Esophagus (tissue), 2 donors: ENCODE data around the gene HNRNPA2B1. TPM values are rescaled to one million over a fixed set of nuclear protein-coding genes. Genes with fewer than 3 reads are reported as not detected.
"Not testable (repeated sequence)": the region's sequence is repeated elsewhere in the genome, so short reads cannot be mapped to it uniquely, and the experiment has no call there.

Source experiments
- H3K27ac ChIP-seq, 2 donors: one replicate each; pipeline ENCODE4 v1.5.1; 2013; ENCODE audit warnings: low read depth in 2 of 2, mild to moderate bottlenecking in 2 of 2, inconsistent platforms in 1 of 2, low read length in 1 of 2, moderate library complexity in 1 of 2
- H3K27me3 ChIP-seq, 2 donors: one replicate each; pipeline ENCODE4 v1.6.1; 2013; ENCODE audit warnings: low read length in 2 of 2, control low read depth in 1 of 2, mild to moderate bottlenecking in 1 of 2; ENCODE audit not compliant: insufficient read depth in 2 of 2, control insufficient read depth in 1 of 2
- H3K36me3 ChIP-seq, 2 donors: one replicate each; pipeline ENCODE4 v1.6.1; 2013; ENCODE audit warnings: low read length in 1 of 2; ENCODE audit not compliant: control insufficient read depth in 2 of 2, insufficient read depth in 2 of 2
- H3K4me1 ChIP-seq, 2 donors: one replicate each; pipeline ENCODE4 v1.6.1; 2013; ENCODE audit warnings: low read length in 1 of 2; ENCODE audit not compliant: control insufficient read depth in 2 of 2, insufficient read depth in 2 of 2
- H3K4me3 ChIP-seq, 2 donors: one replicate each; pipeline ENCODE4 v1.5.1; 2013; ENCODE audit warnings: low read length in 2 of 2, mild to moderate bottlenecking in 2 of 2, low read depth in 1 of 2, moderate library complexity in 1 of 2
- H3K9me3 ChIP-seq, 2 donors: one replicate each; pipeline ENCODE4 v1.6.1; 2013; ENCODE audit warnings: mild to moderate bottlenecking in 2 of 2, low read depth in 1 of 2, low read length in 1 of 2, moderate library complexity in 1 of 2; ENCODE audit not compliant: control insufficient read depth in 2 of 2, insufficient read depth in 1 of 2
- WGBS, 2 donors: extraction: QIAGEN DNeasy Blood & Tissue Kit; methylation state at CpG; one replicate each; pipeline ENCODE4 v1.1.7; 2013; 5-methylcytosine and 5-hydroxymethylcytosine counted together
- polyA plus RNA-seq, 2 donors: library from polyadenylated mRNA; stranded (reverse); fragments of 200-250 nt; gene quantifications; one replicate each; pipeline ENCODE4 v1.2.3, GENCODE V29; 2013
- donor health status: healthy with polysubstance abuse.
- donor health status: Bipolar disorder and iron deficiency.

Gene HNRNPA2B1
- polyA plus RNA-seq, 2 donors, result 461 to 511 TPM

DNA sequence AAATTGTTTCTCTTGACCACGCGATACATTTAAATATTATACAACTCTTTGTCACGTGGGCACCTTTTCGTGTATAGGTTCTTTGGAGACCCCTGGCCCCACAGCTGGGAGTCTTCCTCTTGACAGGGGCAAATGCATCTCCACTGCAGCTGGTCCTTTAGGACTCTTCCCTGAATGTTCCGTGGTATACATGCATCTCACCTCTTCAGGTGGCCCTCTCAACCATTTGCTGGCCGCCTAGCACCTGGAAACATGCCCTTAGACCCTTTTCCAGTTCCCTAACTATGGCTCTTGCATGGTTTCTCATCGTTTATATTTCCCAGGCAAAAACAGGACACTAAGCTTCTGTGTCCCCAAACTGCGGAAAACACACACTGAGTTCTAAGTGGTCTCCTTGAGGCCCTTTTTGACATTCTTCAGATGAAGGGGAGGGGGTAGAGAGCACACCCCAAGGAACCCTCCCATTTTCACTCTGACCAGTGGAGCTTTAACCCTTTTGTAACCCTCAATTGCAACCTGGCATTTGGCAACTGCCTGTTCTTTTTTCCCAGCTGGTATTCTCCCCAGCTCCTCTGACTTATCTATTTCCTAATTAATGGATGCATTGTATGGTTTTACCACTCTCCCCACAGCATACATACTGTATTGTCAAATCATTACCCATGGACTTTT lies 20.6 kb downstream of the HNRNPA2B1 start:
- 50 to 55% methylated on average over 8 of the region's 8 CpGs for WGBS, 2 donors
- Histone ChIP-seq H3K36me3 (no peaks in the 10 kb centered on the region), H3K27ac (no peak overlapping the region), H3K4me1 (peaks cover 0 to 4% of the 10 kb centered on the region in 2 donors), H3K4me3 (no peak overlapping the region), H3K9me3 (no peaks in the 10 kb centered on the region), H3K27me3 (no peaks in the 10 kb centered on the region)

DNA sequence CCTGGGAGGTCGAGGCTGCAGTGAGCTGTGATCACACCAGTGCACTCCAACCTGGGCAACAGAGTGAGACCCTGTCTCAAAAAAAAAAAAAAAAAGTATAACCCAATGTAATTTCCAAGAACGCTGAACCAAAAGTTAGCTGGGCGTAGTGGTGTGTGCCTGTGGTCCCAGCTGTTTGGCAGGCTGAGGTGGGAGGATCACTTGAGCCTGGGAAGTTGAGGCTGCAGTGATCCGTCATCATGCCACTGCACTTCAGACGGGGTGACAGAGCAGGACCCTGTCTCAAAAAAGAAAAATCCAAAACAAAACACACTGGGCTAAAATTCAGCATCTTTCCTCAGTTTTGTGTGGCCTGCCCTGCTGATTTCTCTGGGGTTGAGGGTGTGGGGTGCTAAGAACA lies 21.1 kb downstream of the HNRNPA2B1 start:
- Histone ChIP-seq H3K4me3 (no peak overlapping the region), H3K36me3 (no peaks in the 10 kb centered on the region)
- WGBS, 2 donors, result 70 to 76% methylated on average over 5 of the region's 5 CpGs

DNA sequence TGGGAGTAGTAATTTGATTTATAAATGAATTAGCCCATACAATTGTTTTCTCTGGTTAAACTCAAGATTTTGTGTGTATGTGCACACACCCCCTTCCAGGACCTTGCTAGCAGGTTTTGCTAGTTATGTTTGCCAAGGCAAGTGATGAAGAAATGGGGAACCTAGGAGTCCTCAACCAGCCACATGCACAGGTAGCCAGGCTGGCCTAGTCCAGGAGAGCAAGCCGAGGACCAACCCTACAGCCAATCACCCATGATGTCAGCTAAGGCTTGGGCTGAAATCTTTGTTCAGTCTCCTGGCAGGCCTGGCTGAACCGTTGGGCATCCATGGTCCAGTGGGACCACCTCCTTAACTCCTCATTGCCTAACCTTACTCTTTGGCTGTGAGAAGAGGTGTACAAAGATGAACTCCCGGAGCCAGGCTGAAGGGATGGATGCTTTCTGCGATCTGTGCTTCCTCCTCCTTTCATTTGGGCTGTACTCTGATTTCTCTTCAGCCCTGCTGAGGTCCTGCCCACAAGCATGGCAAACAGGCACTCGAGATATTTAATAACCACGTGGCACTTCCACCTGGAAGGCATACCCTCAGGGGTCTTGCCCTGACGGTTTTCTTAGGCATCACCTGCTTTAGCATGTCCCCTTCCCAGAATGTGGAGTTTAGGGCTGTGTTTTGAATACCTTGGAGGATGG lies 22.1 kb downstream of the HNRNPA2B1 start:
- no peaks in the 10 kb centered on the region for H3K36me3 ChIP-seq
- H3K27me3 ChIP-seq, result no peaks in the 10 kb centered on the region
- H3K9me3 ChIP-seq, result no peaks in the 10 kb centered on the region
- peaks cover 0 to 4% of the 10 kb centered on the region in 2 donors for H3K4me1 ChIP-seq
- 78 to 83% methylated on average over 7 of the region's 7 CpGs for WGBS, 2 donors
- no peak overlapping the region for H3K27ac ChIP-seq
- H3K4me3 ChIP-seq, result no peak overlapping the region

More for the DNA sequence above, 21.1 kb downstream of the HNRNPA2B1 start:
- Histone ChIP-seq H3K4me1 (peaks cover 0 to 4% of the 10 kb centered on the region in 2 donors), H3K27me3 (no peaks in the 10 kb centered on the region), H3K9me3 (no peaks in the 10 kb centered on the region), H3K27ac (peak overlapping the region in 1 of 2 donors; percentile 22)

DNA sequence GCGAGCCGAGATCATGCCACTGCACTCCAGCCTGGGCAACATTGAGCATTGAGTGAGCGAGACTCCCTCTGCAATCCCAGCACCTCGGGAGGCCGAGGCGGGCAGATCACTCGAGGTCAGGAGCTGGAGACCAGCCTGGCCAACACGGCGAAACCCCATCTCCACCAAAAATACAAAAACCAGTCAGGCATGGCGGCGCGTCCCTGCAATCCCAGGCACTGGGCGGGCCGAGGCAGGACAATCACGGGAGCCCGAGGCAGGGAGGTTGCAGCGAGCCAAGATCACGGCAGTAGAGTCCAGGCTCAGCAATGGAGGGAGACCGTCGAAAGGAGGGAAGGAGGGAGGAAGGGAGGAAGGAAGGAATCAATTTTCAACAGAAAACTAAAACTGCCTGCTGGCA lies 23.3 kb downstream of the HNRNPA2B1 start:
- H3K36me3 ChIP-seq, H3K27ac ChIP-seq, H3K4me1 ChIP-seq, H3K4me3 ChIP-seq, H3K27me3 ChIP-seq, H3K9me3 ChIP-seq: not testable (repeated sequence)
- WGBS, 2 donors, result 80 to 92% methylated on average over 20 of the region's 20 CpGs

DNA sequence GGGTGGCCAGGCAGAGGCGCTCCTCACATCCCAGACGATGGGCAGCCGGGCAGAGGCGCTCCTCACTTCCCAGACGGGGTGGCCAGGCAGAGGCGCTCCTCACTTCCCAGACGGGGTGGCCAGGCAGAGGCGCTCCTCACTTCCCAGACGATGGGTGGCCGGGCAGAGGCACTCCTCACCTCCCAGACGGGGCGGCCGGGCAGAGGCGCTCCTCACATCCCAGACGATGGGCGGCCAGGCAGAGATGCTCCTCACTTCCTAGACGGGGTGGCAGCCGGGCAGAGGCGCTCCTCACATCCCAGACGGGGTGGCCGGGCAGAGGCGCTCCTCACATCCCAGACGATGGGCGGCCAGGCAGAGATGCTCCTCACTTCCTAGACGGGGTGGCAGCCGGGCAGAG lies 23.9 kb downstream of the HNRNPA2B1 start:
- H3K27me3 ChIP-seq, H3K36me3 ChIP-seq, H3K9me3 ChIP-seq, H3K27ac ChIP-seq, H3K4me1 ChIP-seq, H3K4me3 ChIP-seq: not testable (repeated sequence)
- 95 to 97% methylated on average over 4 to 19 of the region's 26 CpGs for WGBS, 2 donors

DNA sequence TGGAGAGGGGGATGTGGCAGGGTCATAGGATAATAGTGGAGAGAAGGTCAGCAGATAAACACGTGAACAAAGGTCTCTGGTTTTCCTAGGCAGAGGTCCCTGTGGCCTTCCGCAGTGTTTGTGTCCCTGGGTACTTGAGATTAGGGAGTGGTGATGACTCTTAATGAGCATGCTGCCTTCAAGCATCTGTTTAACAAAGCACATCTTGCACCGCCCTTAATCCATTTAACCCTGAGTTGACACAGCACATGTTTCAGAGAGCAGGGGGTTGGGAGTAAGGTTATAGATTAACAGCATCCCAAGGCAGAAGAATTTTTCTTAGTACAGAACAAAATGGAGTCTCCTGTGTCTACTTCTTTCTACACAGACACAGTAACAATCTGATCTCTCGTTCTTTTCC lies 24.6 kb downstream of the HNRNPA2B1 start:
- 70 to 94% methylated on average over 1 to 2 of the region's 4 CpGs for WGBS, 2 donors
- H3K27me3 ChIP-seq, H3K36me3 ChIP-seq: not testable (repeated sequence)

DNA sequence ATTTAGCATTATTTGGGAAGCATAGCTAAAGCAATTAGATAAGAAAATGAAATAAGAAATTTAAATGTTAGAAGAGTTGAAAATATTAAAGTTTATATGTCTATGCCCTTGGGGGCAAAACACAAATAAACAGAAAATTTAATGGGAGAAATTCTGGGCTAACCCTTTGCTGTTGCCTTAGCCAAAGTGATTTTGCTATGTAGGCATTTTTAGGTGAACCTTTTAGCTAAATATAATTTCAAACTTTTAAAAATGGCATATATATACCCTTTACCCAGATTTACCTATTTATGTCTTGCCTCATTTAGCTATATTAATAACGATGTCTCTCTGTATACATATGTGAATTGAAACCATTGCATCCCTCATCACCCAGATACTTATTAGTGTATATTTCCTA lies 28.5 kb downstream of the HNRNPA2B1 start:
- 95 to 96% methylated on average over 1 of the region's 1 CpG for WGBS, 2 donors
- H3K4me1 ChIP-seq, result no peaks in the 10 kb centered on the region
- no peak overlapping the region for H3K27ac ChIP-seq
- H3K27me3 ChIP-seq, result no peaks in the 10 kb centered on the region
- no peak overlapping the region for H3K4me3 ChIP-seq
- H3K9me3 ChIP-seq, result no peaks in the 10 kb centered on the region
- H3K36me3 ChIP-seq, result no peaks in the 10 kb centered on the region

More for the DNA sequence above, 24.6 kb downstream of the HNRNPA2B1 start:
- H3K4me1 ChIP-seq, H3K27ac ChIP-seq, H3K4me3 ChIP-seq, H3K9me3 ChIP-seq: not testable (repeated sequence)

DNA sequence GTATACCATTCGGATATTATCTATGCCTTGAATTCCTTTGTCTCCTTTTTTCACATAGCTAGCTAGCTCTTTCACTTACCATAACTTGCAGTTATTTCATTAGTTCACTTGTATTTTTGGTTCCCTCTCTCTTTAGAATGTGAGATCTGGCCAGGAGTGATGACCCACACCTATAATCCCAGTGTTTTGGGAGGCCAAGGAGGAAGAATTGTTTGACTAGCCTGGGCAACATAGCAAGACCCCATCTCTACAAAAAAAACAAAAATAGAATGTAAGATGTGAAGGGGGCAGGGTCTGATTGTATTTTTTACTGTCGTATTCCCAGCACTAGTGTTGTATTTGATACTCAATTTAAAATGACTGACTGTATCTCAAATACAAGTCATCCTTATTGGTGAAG lies 28.9 kb downstream of the HNRNPA2B1 start:
- H3K4me1 ChIP-seq, result no peaks in the 10 kb centered on the region
- no peaks in the 10 kb centered on the region for H3K9me3 ChIP-seq
- no peak overlapping the region for H3K4me3 ChIP-seq
- no peak overlapping the region for H3K27ac ChIP-seq
- WGBS, 2 donors, result 89 to 95% methylated on average over 2 of the region's 2 CpGs
- H3K36me3 ChIP-seq, result no peaks in the 10 kb centered on the region
- H3K27me3 ChIP-seq, result no peaks in the 10 kb centered on the region

DNA sequence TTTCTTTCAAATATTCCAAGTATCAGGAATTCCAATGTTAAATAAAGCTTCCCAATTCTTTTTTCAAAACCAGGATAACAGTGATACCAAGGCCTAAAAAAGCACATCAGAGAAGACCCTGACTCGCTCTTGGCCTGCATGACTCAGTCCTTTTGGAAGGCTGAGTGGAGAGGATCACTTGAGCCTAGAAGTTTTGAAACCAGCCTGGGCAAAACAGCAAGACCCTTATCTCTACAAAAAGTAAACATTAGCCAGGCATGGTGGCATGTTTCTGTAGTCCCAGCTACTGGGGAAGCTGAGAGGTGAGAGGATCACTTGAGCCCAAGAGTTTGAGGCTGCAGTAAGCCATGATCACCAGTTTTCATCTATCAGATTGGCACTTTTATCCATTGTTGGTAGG lies 29.9 kb downstream of the HNRNPA2B1 start:
- Histone ChIP-seq H3K27ac (no peak overlapping the region), H3K9me3 (no peaks in the 10 kb centered on the region), H3K4me1 (peaks cover 0 to 2% of the 10 kb centered on the region in 2 donors), H3K36me3 (no peaks in the 10 kb centered on the region), H3K27me3 (no peaks in the 10 kb centered on the region), H3K4me3 (no peak overlapping the region)
- WGBS, 2 donors, result 100% methylated on average over 1 of the region's 1 CpG

DNA sequence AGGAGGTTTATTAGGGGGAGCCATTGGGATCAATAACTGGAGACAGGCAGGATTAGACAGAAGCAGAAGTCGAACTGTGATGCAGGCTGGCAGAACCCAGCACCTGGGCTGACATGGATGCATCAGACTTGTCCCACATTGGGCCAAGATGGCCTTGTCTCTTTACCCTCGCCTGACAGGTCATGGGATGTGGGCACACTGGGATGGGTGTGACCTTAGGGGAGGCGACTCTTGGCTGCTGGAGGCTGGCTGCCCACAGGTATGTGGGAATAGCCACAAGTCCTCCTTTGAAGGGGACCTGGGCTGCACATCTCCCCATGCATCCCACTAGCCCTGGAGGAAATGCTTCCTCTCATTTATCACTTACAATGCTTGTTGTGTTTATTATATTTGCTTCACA lies 31.3 kb downstream of the HNRNPA2B1 start:
- no peak overlapping the region for H3K27ac ChIP-seq
- WGBS, 2 donors, result 84 to 90% methylated on average over 3 of the region's 3 CpGs

More for the DNA sequence above, 31.3 kb downstream of the HNRNPA2B1 start:
- Histone ChIP-seq H3K36me3 (no peaks in the 10 kb centered on the region), H3K9me3 (no peaks in the 10 kb centered on the region), H3K4me3 (no peak overlapping the region), H3K27me3 (no peaks in the 10 kb centered on the region), H3K4me1 (peaks cover 0 to 2% of the 10 kb centered on the region in 2 donors)
